HEK293 (cell line): ENCODE data around the gene TMCC2.

ENCODE experiments used
- CTCF ChIA-PET: fragments of 350-600 bp; formaldehyde crosslinking; extraction: SDS; loops from one replicate; lab custom pipeline; 2021; ENCODE audit warnings: antibody characterized with exemption; lab: Yijun Ruan, JAX
- POLR2A ChIA-PET: fragments of 300-600 bp; formaldehyde crosslinking; extraction: SDS; loops from one replicate; lab custom pipeline; 2020; ENCODE audit warnings: antibody characterized with exemption, inconsistent platforms; lab: Yijun Ruan, JAX
- H3K27ac ChIP-seq: fragments of 200-500 bp; sonication (Bioruptor generic); 2 replicates; pipeline ENCODE4 v1.5.1; 2014; ENCODE audit warnings: low read depth, low read length, control low read depth, inconsistent platforms; ENCODE audit errors: extremely low read depth
- H3K36me3 ChIP-seq, 2 experiments: fragments of 200-500 bp in 1 of 2; sonication (Bioruptor generic) in 1 of 2; 1 replicate in 1 of 2; 2 replicates in 1 of 2; pipeline ENCODE4 v1.5.1; 2014 to 2017; ENCODE audit warnings: inconsistent platforms in 2 of 2, low read length in 2 of 2; ENCODE audit not compliant: control insufficient read depth in 2 of 2, insufficient read depth in 1 of 2
- H3K4me1 ChIP-seq: fragments of 200-500 bp; sonication (Bioruptor generic); 2 replicates; pipeline ENCODE4 v1.5.1; 2014; ENCODE audit warnings: mild to moderate bottlenecking, low read length, inconsistent platforms; ENCODE audit not compliant: control insufficient read depth, insufficient read depth
- H3K4me3 ChIP-seq: 2 replicates; pipeline ENCODE4 v1.5.1; 2011; ENCODE audit warnings: low read depth, mild to moderate bottlenecking, control low read depth, low read length, moderate library complexity
- H3K9me3 ChIP-seq: fragments of 200-500 bp; sonication (Bioruptor generic); 2 replicates; pipeline ENCODE4 v1.5.1; 2014; ENCODE audit warnings: low read depth, low read length, inconsistent platforms; ENCODE audit not compliant: control insufficient read depth, insufficient read depth
- FEZF1 ChIP-seq: fragments of 450-650 bp; formaldehyde crosslinking; IDR thresholded peaks from 2 replicates; pipeline ENCODE4 v1.5.1; 2016; ENCODE audit warnings: missing biosample characterization, missing genetic modification characterization
- HOXC10 ChIP-seq: sonication (generic); formaldehyde crosslinking; IDR thresholded peaks from 2 replicates; pipeline ENCODE4 v1.8.1; 2023; ENCODE audit warnings: mild to moderate bottlenecking, missing genetic modification reagents
- KLF17 ChIP-seq: fragments of 450-650 bp; formaldehyde crosslinking; IDR thresholded peaks from 2 replicates; pipeline ENCODE4 v1.5.1; 2016; ENCODE audit warnings: missing biosample characterization, missing genetic modification characterization
- KLF8 ChIP-seq: fragments of 450-650 bp; formaldehyde crosslinking; IDR thresholded peaks from 2 replicates; pipeline ENCODE4 v1.5.1; 2016; ENCODE audit warnings: missing biosample characterization, missing genetic modification characterization
- MZF1 ChIP-seq: fragments of 450-650 bp; formaldehyde crosslinking; IDR thresholded peaks from 2 replicates; pipeline ENCODE4 v1.5.1; 2017; ENCODE audit warnings: missing biosample characterization, missing genetic modification characterization, borderline replicate concordance
- PRDM10 ChIP-seq: fragments of 450-650 bp; formaldehyde crosslinking; IDR thresholded peaks from 2 replicates; pipeline ENCODE4 v1.5.1; 2016; ENCODE audit warnings: missing biosample characterization, missing genetic modification characterization
- TCF7L2 ChIP-seq: IDR thresholded peaks from 2 replicates; pipeline ENCODE4 v1.6.1; 2011; ENCODE audit warnings: low read depth, mild to moderate bottlenecking, inconsistent platforms, low read length, moderate library complexity, borderline replicate concordance
- ZBTB6 ChIP-seq: fragments of 450-650 bp; formaldehyde crosslinking; IDR thresholded peaks from 2 replicates; pipeline ENCODE4 v1.5.1; 2017; ENCODE audit warnings: missing biosample characterization, missing genetic modification characterization
- ZBTB8A ChIP-seq: fragments of 450-650 bp; formaldehyde crosslinking; IDR thresholded peaks from 2 replicates; pipeline ENCODE4 v1.5.1; 2016; ENCODE audit warnings: missing biosample characterization, missing genetic modification characterization
- ZFP37 ChIP-seq: fragments of 450-650 bp; formaldehyde crosslinking; IDR thresholded peaks from 2 replicates; pipeline ENCODE4 v1.5.1; 2016; ENCODE audit warnings: missing biosample characterization, missing genetic modification characterization
- ZNF24 ChIP-seq: fragments of 450-650 bp; formaldehyde crosslinking; IDR thresholded peaks from 2 replicates; pipeline ENCODE4 v1.5.1; 2016; ENCODE audit warnings: missing biosample characterization, missing genetic modification characterization
- ZNF274 ChIP-seq, 2 experiments: fragments of 200-500 bp in 1 of 2; fragments of 450-650 bp in 1 of 2; sonication (Bioruptor generic) in 1 of 2; formaldehyde crosslinking in 1 of 2; IDR thresholded peaks; 2 replicates each; pipeline versions ENCODE4 v1.5.1 to v1.6.1; 2014 to 2016; ENCODE audit warnings: borderline replicate concordance in 1 of 2, inconsistent platforms in 1 of 2, low read length in 1 of 2, missing biosample characterization in 1 of 2, missing genetic modification characterization in 1 of 2
- ZNF335 ChIP-seq: fragments of 450-650 bp; formaldehyde crosslinking; conservative IDR thresholded peaks from 2 replicates; pipeline ENCODE4 v1.5.1; 2016; ENCODE audit warnings: missing biosample characterization, missing genetic modification characterization
- ZNF510 ChIP-seq: fragments of 450-650 bp; formaldehyde crosslinking; IDR thresholded peaks from 2 replicates; pipeline ENCODE4 v1.5.1; 2018; ENCODE audit warnings: mild to moderate bottlenecking, missing genetic modification characterization, missing biosample characterization; ENCODE audit not compliant: insufficient replicate concordance
- ZNF513 ChIP-seq: fragments of 450-650 bp; IDR thresholded peaks from 2 replicates; pipeline ENCODE4 v1.5.1; 2018; ENCODE audit warnings: missing biosample characterization, missing genetic modification characterization
- ZNF558 ChIP-seq: fragments of 450-650 bp; formaldehyde crosslinking; IDR thresholded peaks from 2 replicates; pipeline ENCODE4 v1.5.1; 2016; ENCODE audit warnings: missing biosample characterization, missing genetic modification characterization
- ZNF645 ChIP-seq: fragments of 450-650 bp; formaldehyde crosslinking; IDR thresholded peaks from 2 replicates; pipeline ENCODE4; 2016; ENCODE audit warnings: missing biosample characterization, missing genetic modification characterization
- ZNF776 ChIP-seq: fragments of 450-650 bp; formaldehyde crosslinking; IDR thresholded peaks from 2 replicates; pipeline ENCODE4 v1.5.0; 2017; ENCODE audit warnings: missing biosample characterization, missing genetic modification characterization, borderline replicate concordance
- ZNF830 ChIP-seq: fragments of 450-650 bp; IDR thresholded peaks from 2 replicates; pipeline ENCODE4 v1.5.0; 2018; ENCODE audit warnings: missing biosample characterization, missing genetic modification characterization, low read depth, mild to moderate bottlenecking, moderate library complexity
- TF ChIP-seq, protein P1 (sequence below): fragments of 450-650 bp; formaldehyde crosslinking; IDR thresholded peaks from 2 replicates; pipeline ENCODE4 v1.5.1; 2016; ENCODE audit warnings: missing biosample characterization, missing genetic modification characterization, low read depth

Gene TMCC2

GRCh38 chr1:205235951-205236350, 8.2 kb downstream of the TMCC2 start:
- no peaks in the 10 kb centered on the region for H3K36me3 ChIP-seq
- no peak overlapping the region for H3K4me3 ChIP-seq
- H3K9me3 ChIP-seq: no peaks in the 10 kb centered on the region
- ChIA-PET CTCF (interaction anchor here (1.0 to 1.2 kb wide), 2 partner anchors 19 to 20 kb away, joined by 3 to 4 read pairs; no protein-coding TSS in a partner anchor), POLR2A (no interaction called here)
- TF ChIP-seq KLF17 (tag by site-specific recombination) (no peak), ZNF558 (tag by site-specific recombination) (no peak), ZNF645 (tag by site-specific recombination) (no peak), PRDM10 (no peak), MZF1 (no peak), TCF7L2 (no peak), ZNF274 (IDR thresholded peaks at IDR 0.05; ENCODE audit: low read length) (no peak), ZNF274 (tag by site-specific recombination; IDR thresholded peaks at IDR 0.05; ENCODE audit: borderline replicate concordance) (no peak), FEZF1 (tag by site-specific recombination) (no peak), ZNF510 (tag by site-specific recombination) (no peak), ZNF24 (tag by site-specific recombination) (no peak), ZFP37 (tag by site-specific recombination) (no peak)
- TF ChIP-seq, protein P1, sequence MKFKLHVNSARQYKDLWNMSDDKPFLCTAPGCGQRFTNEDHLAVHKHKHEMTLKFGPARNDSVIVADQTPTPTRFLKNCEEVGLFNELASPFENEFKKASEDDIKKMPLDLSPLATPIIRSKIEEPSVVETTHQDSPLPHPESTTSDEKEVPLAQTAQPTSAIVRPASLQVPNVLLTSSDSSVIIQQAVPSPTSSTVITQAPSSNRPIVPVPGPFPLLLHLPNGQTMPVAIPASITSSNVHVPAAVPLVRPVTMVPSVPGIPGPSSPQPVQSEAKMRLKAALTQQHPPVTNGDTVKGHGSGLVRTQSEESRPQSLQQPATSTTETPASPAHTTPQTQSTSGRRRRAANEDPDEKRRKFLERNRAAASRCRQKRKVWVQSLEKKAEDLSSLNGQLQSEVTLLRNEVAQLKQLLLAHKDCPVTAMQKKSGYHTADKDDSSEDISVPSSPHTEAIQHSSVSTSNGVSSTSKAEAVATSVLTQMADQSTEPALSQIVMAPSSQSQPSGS (tag by site-specific recombination): no peak
- no peaks in the 10 kb centered on the region for H3K4me1 ChIP-seq
- no peak overlapping the region for H3K27ac ChIP-seq

GRCh38 chr1:205236526-205236925, 8.8 kb downstream of the TMCC2 start:
- POLR2A ChIA-PET: interaction anchor here (1.9 kb wide), 1 partner anchor 9 kb away, joined by 5 read pairs; the partner anchor contains the start of gene TMCC2
- no peaks in the 10 kb centered on the region for H3K36me3 ChIP-seq
- H3K4me1 ChIP-seq: no peaks in the 10 kb centered on the region
- CTCF ChIA-PET: interaction anchor here (1.0 kb wide), 1 partner anchor 18 kb away, joined by 3 read pairs; no protein-coding TSS in a partner anchor
- no peak overlapping the region for H3K4me3 ChIP-seq
- H3K27ac ChIP-seq: no peak overlapping the region
- no peaks in the 10 kb centered on the region for H3K9me3 ChIP-seq
- TF ChIP-seq KLF8 (tag by site-specific recombination) (no peak), HOXC10 (no peak), ZNF830 (tag by site-specific recombination) (no peak), ZNF776 (no peak), ZNF513 (tag by site-specific recombination) (no peak), ZBTB8A (tag by site-specific recombination) (no peak), ZNF335 (tag by site-specific recombination) (no peak), ZBTB6 (no peak)
